HS-5 (cell line): Measurements from ENCODE around the gene UBQLNL.

ENCODE experiments used
- DNase-seq: peaks from one replicate; pipeline ENCODE4 v3.0.0-alpha.2; 2012; ENCODE audit warnings: low read depth

The UBQLNL gene

DNA sequence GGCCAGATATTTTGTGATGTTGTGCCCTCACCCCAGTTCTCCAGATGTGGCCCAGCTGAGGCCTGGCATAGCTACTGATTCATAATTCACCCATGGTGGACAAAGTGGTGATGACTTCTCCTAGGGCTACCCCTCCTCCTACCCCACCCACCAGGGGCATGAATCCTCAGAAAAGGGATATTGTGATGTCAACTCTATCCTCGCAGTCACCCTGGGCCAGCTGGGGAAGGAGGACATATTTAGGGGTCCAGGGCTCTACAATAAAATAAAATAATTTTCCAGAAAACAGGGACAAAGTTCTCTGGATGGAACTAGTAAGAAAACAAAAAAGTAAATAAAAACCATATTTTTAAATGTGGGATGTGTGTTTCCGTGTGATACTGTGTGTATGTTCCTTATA is at the start of gene UBQLNL:
UBQLNL (minus strand) TSS at position 101 of the 400 bp plus-strand sequence. CDS start 258 bp downstream, outside the sequence.
- DNase-seq = no peak

DNA sequence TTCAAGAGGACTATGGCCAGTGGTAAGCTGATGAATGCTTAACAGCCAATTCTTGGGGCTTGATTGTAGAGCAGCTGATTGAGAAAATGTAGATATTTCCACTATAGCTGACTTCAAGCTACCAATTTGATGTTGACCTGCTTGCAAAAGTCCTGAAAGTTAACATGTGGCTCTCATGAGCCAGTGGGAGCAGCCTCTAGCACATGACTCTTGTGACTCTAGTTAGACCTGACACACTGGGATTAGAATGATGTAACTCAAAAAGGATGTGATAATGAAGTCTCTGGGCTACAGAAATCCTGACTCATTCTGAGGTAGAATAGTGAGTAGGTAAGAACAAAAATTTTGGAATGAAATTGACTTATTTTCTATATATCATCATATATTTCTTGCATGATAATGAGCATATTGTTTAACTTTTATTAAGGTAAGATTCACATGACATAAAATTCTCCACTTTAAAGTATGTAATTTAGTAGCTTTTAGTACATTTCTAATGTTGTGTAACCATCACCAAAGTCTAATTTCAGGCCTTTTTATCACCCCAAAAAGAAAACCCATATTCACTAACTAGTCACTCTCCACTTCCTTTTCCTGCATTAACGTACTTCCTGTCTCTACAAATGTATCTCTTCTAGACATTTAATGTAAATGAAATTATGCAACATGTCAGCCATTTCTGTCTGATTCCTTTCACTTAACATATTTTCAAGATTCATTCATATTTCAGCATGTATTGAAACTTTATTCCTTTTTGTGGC is 47.9 kb upstream of the UBQLNL start:
- peak; percentile 18 for DNase-seq

- DNase-seq = no peak
Observed at GRCh38 chr11:5557751-5558150, 41.3 kb upstream of the UBQLNL start.

- DNase-seq = no peak
Observed at GRCh38 chr11:5556596-5557188, 40.2 kb upstream of the UBQLNL start.

DNA sequence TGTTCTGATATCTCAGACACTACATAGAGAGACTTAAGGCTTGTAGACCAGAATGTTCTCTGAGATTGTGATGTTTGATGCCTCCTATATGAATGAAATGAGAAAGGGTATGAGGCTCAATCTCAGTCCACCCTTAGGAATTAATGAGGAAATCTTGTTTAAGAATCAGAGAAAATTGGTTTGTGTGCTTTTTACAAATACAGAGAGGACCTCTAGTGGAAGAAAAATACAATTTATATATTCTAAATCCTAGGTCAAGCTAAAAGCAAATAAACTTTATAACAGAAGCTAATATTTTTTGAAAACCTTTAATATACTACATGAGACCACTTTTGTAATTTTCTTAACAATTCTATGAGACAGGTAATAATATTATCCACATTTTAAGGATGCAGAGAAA is 36.8 kb upstream of the UBQLNL start:
- no peak for DNase-seq

GRCh38 chr11:5550440-5551095 is 34.1 kb upstream of the UBQLNL start:
- DNase-seq = peak; percentile 91

DNA sequence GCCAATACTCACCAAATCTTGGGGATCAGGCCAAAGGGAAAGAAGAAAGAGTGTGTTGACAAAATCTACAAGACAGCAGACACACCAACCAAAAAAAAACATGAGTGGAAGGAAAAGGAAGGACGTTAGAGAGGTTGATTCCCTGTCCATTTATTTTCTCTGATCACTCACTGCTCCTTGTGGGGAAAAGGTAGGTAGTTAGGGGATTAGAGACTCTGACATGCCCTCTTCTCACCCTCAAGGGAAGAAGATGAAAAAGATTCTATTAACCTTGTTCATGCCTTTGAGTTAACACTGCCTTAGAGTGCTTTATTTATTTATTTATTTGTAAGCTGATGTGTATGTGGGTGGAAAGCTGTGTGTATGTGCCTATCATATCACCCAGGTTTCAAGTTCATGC is 31.9 kb upstream of the UBQLNL start, which contains the start of gene OR52H1:
OR52H1 (minus strand) TSS at position 101 of the 400 bp plus-strand sequence. CDS start 3,035 bp downstream, outside the sequence.
- no peak for DNase-seq

DNA sequence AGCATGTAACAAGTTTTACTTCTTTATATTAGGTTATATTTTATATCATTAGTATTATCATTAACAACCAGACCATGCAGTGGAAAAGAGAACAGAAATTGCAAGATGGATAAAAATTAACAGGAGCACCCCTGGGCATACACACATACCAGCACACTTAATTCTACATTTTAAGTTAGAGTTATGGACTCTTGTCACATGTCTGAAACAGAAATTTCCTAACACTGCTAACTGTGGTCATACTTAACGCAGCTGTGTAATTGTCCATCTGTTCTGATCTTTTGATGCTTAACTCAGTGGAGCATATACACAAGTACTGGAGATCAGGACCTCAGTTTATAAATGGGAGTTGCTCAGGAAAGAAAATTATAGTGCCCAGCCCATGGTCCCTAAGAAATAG is 31.5 kb upstream of the UBQLNL start:
- DNase-seq = no peak

DNA sequence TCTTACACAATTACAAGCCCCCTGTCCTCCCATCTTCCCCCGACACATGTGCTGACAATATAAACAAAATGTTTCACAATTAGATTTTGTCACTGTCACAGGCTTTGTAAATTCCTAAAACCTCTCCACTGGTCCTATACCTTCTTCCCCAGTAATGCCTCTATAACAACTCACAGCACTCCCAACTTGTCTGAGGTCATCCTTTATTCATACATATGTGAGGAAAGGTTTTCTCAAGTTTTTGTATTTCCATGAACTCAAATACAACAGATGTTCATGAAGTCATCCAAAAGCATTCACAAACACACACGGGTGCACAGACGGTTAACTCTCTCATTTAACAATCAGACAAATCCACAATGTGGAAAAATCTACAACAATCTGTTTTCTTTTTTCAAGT is 30.0 kb upstream of the UBQLNL start:
- no peak for DNase-seq

GRCh38 chr11:5541427-5541826 is 24.9 kb upstream of the UBQLNL start:
- DNase-seq = no peak

DNA sequence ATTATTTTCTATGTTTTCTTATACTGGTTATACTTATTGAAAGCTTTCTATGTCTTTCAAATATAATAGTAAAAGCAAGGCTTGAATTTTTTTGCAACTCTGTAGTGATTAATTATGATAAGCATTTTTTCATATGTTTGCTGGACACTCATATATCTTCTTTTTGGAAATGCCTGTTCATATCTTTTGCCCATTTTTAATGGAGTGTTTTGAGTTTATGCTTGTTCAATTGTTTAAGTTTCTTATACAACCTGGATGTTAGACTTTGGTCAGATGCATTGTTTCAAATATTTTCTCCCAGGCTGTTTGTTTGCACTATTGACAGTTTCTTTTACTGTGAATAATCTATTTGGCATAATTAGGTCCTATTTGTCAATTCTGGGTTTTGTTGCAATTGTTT is 20.0 kb upstream of the UBQLNL start:
- peak; percentile 3 for DNase-seq

DNA sequence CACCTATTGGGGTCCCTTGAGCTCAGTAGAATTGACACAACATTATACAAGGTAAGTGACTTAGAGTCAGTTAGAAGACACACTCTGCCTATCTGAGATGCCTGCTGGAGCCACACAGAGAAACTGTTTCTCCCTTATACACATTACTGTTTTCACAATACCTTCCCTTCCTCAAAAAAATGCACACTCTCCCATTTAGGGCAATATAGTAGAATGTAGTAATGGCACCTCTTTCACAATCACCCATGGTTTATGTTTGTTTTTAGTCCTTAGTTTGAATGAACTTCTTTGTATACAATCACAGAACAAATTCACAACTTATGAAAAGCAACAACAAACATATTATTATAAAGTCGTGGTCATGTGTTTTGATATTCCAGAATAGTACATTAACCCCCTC is 17.5 kb upstream of the UBQLNL start:
- no peak for DNase-seq

DNA sequence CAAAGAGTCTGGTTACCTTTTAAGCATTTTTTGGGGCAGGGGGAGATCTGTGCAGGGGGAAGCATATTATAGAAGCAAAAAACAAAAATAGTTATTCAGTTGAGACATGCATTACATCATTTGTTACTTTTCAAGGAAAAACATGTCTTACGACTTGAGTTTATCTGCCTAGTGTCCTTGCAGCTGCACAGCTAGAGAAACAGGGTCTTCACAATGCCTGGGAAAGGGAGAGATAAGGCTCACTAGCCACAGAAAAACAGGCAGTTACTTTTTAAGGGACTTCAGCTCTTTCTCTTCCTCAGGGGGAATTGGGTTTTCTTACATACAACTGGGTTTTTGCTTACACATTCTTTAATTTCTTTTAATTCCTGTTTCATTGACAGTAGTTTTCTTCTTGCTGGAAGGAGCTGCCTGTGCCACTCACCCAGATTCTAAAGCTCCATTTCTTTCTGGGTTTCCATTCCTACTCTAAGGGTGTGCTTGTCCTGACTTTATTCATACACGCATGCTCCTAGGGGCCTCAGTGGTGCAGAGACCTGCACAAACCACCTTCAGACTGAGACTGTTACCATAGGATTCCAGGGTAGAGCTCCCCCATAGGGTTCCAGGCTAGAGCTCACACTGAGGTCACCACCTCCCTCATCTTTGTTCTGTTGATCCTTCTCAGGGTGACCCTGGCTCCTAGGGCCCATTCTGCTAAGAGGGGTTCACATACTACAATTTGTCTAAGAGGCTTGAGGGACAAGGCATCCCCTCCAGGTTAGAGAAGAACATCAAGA is 14.7 kb upstream of the UBQLNL start:
- DNase-seq = no peak

GRCh38 chr11:5528495-5528894 is 12.0 kb upstream of the UBQLNL start:
- no peak for DNase-seq

GRCh38 chr11:5527716-5528115 is 11.2 kb upstream of the UBQLNL start:
- no peak for DNase-seq

DNA sequence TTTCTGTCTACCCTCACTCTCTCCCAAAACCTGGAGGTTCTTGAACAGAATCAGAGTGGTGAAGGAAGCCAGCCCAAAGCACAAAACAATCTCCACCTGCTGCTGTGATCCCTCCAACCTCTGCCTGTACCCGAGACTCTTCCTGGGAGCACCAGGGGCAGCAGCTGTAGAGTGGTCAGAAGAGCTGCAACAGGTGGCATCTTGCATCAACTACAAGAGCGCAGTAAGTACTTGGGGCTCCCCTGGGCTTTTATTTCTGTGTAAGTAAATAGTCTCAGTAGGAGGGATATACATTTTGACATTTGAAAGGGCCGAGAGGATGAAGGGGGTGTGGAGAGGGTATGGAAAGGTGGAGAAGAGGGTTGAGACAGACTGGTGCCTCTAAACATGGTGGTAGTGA is 8.3 kb upstream of the UBQLNL start:
- DNase-seq = no peak

DNA sequence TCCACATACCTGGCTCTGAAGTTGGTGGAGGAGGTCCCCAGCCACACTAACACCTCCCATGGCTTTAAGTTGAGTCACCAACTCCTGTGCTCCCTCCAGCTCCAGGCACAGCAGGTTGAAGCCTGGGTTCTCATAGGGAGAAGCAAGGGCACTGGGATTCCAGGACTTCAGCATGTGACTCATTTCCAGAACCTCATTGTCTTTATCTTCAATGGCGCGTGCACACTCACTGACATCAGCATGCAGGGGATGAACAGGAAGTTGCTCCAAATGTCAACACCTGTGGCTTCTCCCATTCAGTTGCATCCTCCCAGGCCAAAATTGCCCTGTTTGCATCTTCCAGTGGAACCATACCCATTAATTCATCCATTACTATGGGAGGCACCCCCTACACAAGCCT is 5.8 kb upstream of the UBQLNL start:
- DNase-seq = no peak

- no peak for DNase-seq
Observed at GRCh38 chr11:5521540-5521939, 5.0 kb upstream of the UBQLNL start.

GRCh38 chr11:5514841-5515240 is 1.7 kb downstream of the UBQLNL start:
- DNase-seq = no peak

DNA sequence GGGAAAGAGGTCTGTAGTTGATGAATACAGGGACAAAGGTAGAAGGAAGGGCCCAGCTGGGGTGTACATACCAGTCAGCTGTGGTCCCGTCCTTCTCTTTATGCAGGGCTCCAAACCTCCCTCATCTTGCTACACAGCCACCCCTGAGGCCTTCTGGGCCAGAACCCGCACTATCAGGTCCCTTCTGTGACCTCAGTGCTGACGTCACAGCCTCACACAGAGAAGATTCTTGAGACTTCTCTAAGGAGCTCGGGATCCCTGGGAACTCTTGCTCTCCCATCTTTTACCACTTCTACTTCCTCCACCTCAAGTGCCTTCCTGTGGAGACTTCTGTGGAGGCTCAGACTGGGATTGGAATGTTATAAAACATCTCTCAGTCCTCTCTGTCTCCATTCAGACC is 6.7 kb downstream of the UBQLNL start, which contains the start of gene UBQLN3:
UBQLN3 (minus strand) TSS at position 155 of the 400 bp plus-strand sequence. CDS start 399 bp downstream, outside the sequence.
- DNase-seq = no peak

DNA sequence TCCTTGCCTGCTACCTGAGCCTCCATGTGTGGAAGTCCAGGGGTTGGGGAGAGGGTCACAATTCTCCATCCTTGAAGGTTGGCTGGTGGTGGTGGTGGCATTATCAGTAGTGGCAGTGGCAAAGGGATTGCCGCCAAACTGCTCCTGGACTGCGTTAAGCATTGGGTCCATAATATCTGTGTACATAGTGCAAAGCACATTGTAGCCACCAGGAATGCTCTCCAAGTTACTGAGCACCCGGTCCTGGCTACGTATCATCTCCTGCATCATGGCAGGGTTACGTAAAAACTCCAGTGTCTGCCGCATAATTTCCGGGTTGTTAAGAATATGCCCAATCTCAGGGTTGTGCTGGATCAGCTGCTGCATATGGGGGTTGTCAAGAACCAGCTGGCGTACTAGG is 7.9 kb downstream of the UBQLNL start:
- no peak for DNase-seq

GRCh38 chr11:5507933-5508305 is 8.6 kb downstream of the UBQLNL start:
- no peak for DNase-seq
